ENCODE data around the gene AURKA. TPM values are rescaled to one million over a fixed set of nuclear protein-coding genes. Genes with fewer than 3 reads are reported as not detected.
"Not testable (repeated sequence)": the region's sequence is repeated elsewhere in the genome, so short reads cannot be mapped to it uniquely, and the experiment has no call there.

AURKA gene
- total RNA-seq, 4 donors from 2014 or later, result 1.6 to 11.3 (median 4.6) TPM

- Histone ChIP-seq H3K4me3 (peak overlapping the region; percentile 82 to 97 (median 86)), H3K4me1 (peaks cover 22 to 23% of the 10 kb centered on the region in 2 donors), H3K9me3 (no peaks in the 10 kb centered on the region), H3K27ac (peak overlapping the region; percentile 86 to 94 (median 90)), H3K27me3 (no peaks in the 10 kb centered on the region), H3K36me3 (peaks cover 8 to 27% of the 10 kb centered on the region in 2 donors)
- intact Hi-C loops (cut with DNase I; ENCODE audit: low total_unique reads) (loop anchor here (1.0 kb wide), 2 partner anchors 35 to 75 kb away; partner anchors contain the start of genes FAM210B and RTF2), in situ Hi-C loops (cut with MboI; ENCODE audit: low sequenced_read_pairs in 4 of 4) (loop anchor here in 2 of 4 donors (10.0 to 25.0 kb wide), 2 partner anchors 82 to 1319 kb away; partner anchors contain the start of gene PMEPA1 (in 1 of the 2))
- ATAC-seq (no peak), DNase-seq (no peak)
- TF ChIP-seq POLR2A (IDR thresholded peaks at IDR 0.05) (no peak), CTCF (IDR thresholded peaks at IDR 0.05 in 4 of 5, conservative IDR thresholded peaks at IDR 0.05 in 1 of 5) (no peak)
Measured at GRCh38 chr20:56392881-56393482, 967 bp upstream of the AURKA start.

- no peaks in the 10 kb centered on the region for H3K27me3 ChIP-seq
- H3K36me3 ChIP-seq, result peaks cover under 1 to 14% of the 10 kb centered on the region in 2 donors
- DNase-seq, result no peak
- H3K27ac ChIP-seq, result peak overlapping the region; percentile 86 to 94 (median 90)
- no peak for TF ChIP-seq CTCF (IDR thresholded peaks at IDR 0.05 in 4 of 5, conservative IDR thresholded peaks at IDR 0.05 in 1 of 5)
- no peak for TF ChIP-seq POLR2A (IDR thresholded peaks at IDR 0.05)
- intact Hi-C loops (cut with DNase I; ENCODE audit: low total_unique reads), result loop anchor here (1.0 kb wide), 2 partner anchors 33 to 77 kb away; partner anchors contain the start of genes FAM210B and RTF2
- H3K4me3 ChIP-seq, result peak overlapping the region; percentile 82 to 97 (median 86)
- no peaks in the 10 kb centered on the region for H3K9me3 ChIP-seq
- ATAC-seq, result peak; percentile 42 to 55
- in situ Hi-C loops (cut with MboI; ENCODE audit: low sequenced_read_pairs in 4 of 4), result loop anchor here in 2 of 4 donors (10.0 to 25.0 kb wide), 2 partner anchors 83 to 1321 kb away; partner anchors contain the start of gene PMEPA1 (in 1 of the 2)
- peaks cover 22 to 23% of the 10 kb centered on the region in 2 donors for H3K4me1 ChIP-seq
Measured at GRCh38 chr20:56391596-56392131, 351 bp downstream of the AURKA start.

GRCh38 chr20:56391037-56391436 is 978 bp downstream of the AURKA start:
- Histone ChIP-seq H3K9me3 (no peaks in the 10 kb centered on the region), H3K27ac (peak overlapping the region in 1 of 4 donors; percentile 86), H3K27me3 (no peaks in the 10 kb centered on the region), H3K4me1 (peaks cover 22% of the 10 kb centered on the region in 2 donors), H3K36me3 (peaks cover 0 to 10% of the 10 kb centered on the region in 2 donors), H3K4me3 (peak overlapping the region in 3 of 4 donors; percentile 82 to 88 (median 84))
- ATAC-seq (no peak), DNase-seq (no peak)
- TF ChIP-seq POLR2A (IDR thresholded peaks at IDR 0.05), result no peak
- TF ChIP-seq CTCF (IDR thresholded peaks at IDR 0.05 in 4 of 5, conservative IDR thresholded peaks at IDR 0.05 in 1 of 5), result no peak
- in situ Hi-C loops (cut with MboI; ENCODE audit: low sequenced_read_pairs in 4 of 4) (loop anchor here in 2 of 4 donors (10.0 to 25.0 kb wide), 2 partner anchors 84 to 1321 kb away; partner anchors contain the start of gene PMEPA1 (in 1 of the 2)), intact Hi-C loops (cut with DNase I; ENCODE audit: low total_unique reads) (no loop called here)

GRCh38 chr20:56390396-56390795 is 1.6 kb downstream of the AURKA start:
- intact Hi-C loops (cut with DNase I; ENCODE audit: low total_unique reads), result not testable (repeated sequence)

GRCh38 chr20:56389807-56390206 is 2.2 kb downstream of the AURKA start:
- in situ Hi-C loops (cut with MboI; ENCODE audit: low sequenced_read_pairs in 4 of 4) (loop anchor here in 2 of 4 donors (10.0 to 25.0 kb wide), 2 partner anchors 85 to 1322 kb away; partner anchors contain the start of gene PMEPA1 (in 1 of the 2)), intact Hi-C loops (cut with DNase I; ENCODE audit: low total_unique reads) (no loop called here)
- H3K27ac ChIP-seq, result no peak overlapping the region

More at GRCh38 chr20:56390396-56390795, 1.6 kb downstream of the AURKA start:
- not testable (repeated sequence) for H3K27ac ChIP-seq, H3K36me3 ChIP-seq, ATAC-seq, DNase-seq, H3K9me3 ChIP-seq, H3K27me3 ChIP-seq
- in situ Hi-C loops (cut with MboI; ENCODE audit: low sequenced_read_pairs in 4 of 4), result loop anchor here in 2 of 4 donors (10.0 to 25.0 kb wide), 2 partner anchors 84 to 1322 kb away; partner anchors contain the start of gene PMEPA1 (in 1 of the 2)
- Histone ChIP-seq H3K4me1 (peaks cover 21 to 22% of the 10 kb centered on the region in 2 donors), H3K4me3 (peak overlapping the region in 1 of 4 donors; percentile 84)

More at GRCh38 chr20:56389807-56390206, 2.2 kb downstream of the AURKA start:
- ATAC-seq (no peak), DNase-seq (no peak)
- Histone ChIP-seq H3K27me3 (no peaks in the 10 kb centered on the region), H3K4me3 (no peak overlapping the region), H3K4me1 (peaks cover 21 to 22% of the 10 kb centered on the region in 2 donors), H3K9me3 (no peaks in the 10 kb centered on the region), H3K36me3 (peaks cover 0 to 9% of the 10 kb centered on the region in 2 donors)
- TF ChIP-seq CTCF (IDR thresholded peaks at IDR 0.05 in 4 of 5, conservative IDR thresholded peaks at IDR 0.05 in 1 of 5) (no peak), POLR2A (IDR thresholded peaks at IDR 0.05) (no peak)

Data from gastrocnemius medialis (tissue), 4 donors.